H1 (cell line): ENCODE measurements around the gene RHOU. TPM values are rescaled to one million over a fixed set of nuclear protein-coding genes. Genes with fewer than 3 reads are reported as not detected.

Experiments
- CTCF ChIA-PET: fragments of 300-600 bp; sonication (Branson Sonifier 250); formaldehyde crosslinking; loops from one replicate; lab custom pipeline; 2021; ENCODE audit not compliant: partially characterized antibody; lab: Charles Lee
- POLR2A ChIA-PET: fragments of 300-600 bp; sonication (Branson Sonifier 250); formaldehyde crosslinking; loops from one replicate; lab custom pipeline; 2021; ENCODE audit warnings: inconsistent platforms; ENCODE audit not compliant: partially characterized antibody; lab: Charles Lee
- DNase-seq, 2 experiments: peaks; one replicate each; pipeline versions ENCODE4 v3.0.0 to v3.0.0-alpha.2; 2010 to 2022; ENCODE audit warnings: low spot score in 2 of 2, low read depth in 1 of 2, mixed read lengths in 1 of 2
- FAIRE-seq: peaks from 2 replicates; lab custom pipeline; 2011; peaks lifted over from hg19 to GRCh38; lab: Jason Lieb, UNC
- H2AFZ ChIP-seq: 2 replicates; pipeline ENCODE4 v1.8.1; 2012; ENCODE audit warnings: low read length, inconsistent platforms
- H2AK5ac ChIP-seq: 2 replicates; pipeline ENCODE4 v1.6.1; 2013; ENCODE audit warnings: low read depth, low read length
- H2BK120ac ChIP-seq: replicated peaks from 2 replicates; pipeline ENCODE3; 2013; ENCODE audit warnings: low read depth, low read length, inconsistent platforms
- H2BK12ac ChIP-seq: 2 replicates; pipeline ENCODE4 v1.6.1; 2013; ENCODE audit warnings: low read depth, low read length
- H2BK15ac ChIP-seq: 2 replicates; pipeline ENCODE4 v1.6.1; 2013; ENCODE audit warnings: low read length
- H2BK20ac ChIP-seq: 2 replicates; pipeline ENCODE4 v1.6.1; 2013; ENCODE audit warnings: low read length
- H2BK5ac ChIP-seq: 2 replicates; pipeline ENCODE4 v1.6.1; 2013; ENCODE audit warnings: low read depth, low read length
- H3K14ac ChIP-seq: 2 replicates; pipeline ENCODE4 v1.6.1; 2013; ENCODE audit warnings: inconsistent platforms; ENCODE audit not compliant: insufficient read length
- H3K18ac ChIP-seq: 2 replicates; pipeline ENCODE4 v1.6.1; 2013; ENCODE audit warnings: low read length; ENCODE audit errors: extremely low read depth
- H3K23ac ChIP-seq: 2 replicates; pipeline ENCODE4 v1.6.1; 2013; ENCODE audit warnings: inconsistent platforms; ENCODE audit not compliant: insufficient read length
- H3K23me2 ChIP-seq: 2 replicates; pipeline ENCODE4 v1.6.1; 2013; ENCODE audit warnings: low read depth, low read length
- H3K27ac ChIP-seq: 2 replicates; pipeline ENCODE4 v1.6.1; 2011; ENCODE audit warnings: low read depth, low read length, inconsistent platforms
- H3K27me3 ChIP-seq, 4 experiments: replicated peaks in 1 of 4; 1 replicate in 1 of 4; 2 replicates in 3 of 4; pipeline versions ENCODE4 v1.6.1 to v1.8.1; 2011 to 2013; ENCODE audit warnings: low read length in 3 of 4, mild to moderate bottlenecking in 3 of 4, inconsistent platforms in 2 of 4, mixed read lengths in 2 of 4, moderate library complexity in 1 of 4; ENCODE audit not compliant: control insufficient read depth in 3 of 4, insufficient read depth in 3 of 4; ENCODE audit errors: extremely low read depth in 1 of 4
- H3K36me3 ChIP-seq, 4 experiments: 2 replicates each; pipeline versions ENCODE4 v1.6.1 to v1.8.1; 2011 to 2013; ENCODE audit warnings: mild to moderate bottlenecking in 4 of 4, low read length in 3 of 4, moderate library complexity in 2 of 4, control low read depth in 1 of 4, inconsistent platforms in 1 of 4; ENCODE audit not compliant: insufficient read depth in 4 of 4, control insufficient read depth in 2 of 4
- H3K4ac ChIP-seq: replicated peaks from 2 replicates; pipeline ENCODE3; 2013; ENCODE audit warnings: low read length, low read depth, mixed read lengths, inconsistent platforms; ENCODE audit not compliant: insufficient read length
- H3K4me1 ChIP-seq, 4 experiments: replicated peaks in 1 of 4; 1 replicate in 1 of 4; 2 replicates in 3 of 4; pipeline versions ENCODE4 v1.6.1 to v1.8.1; 2011 to 2013; ENCODE audit warnings: low read length in 3 of 4, inconsistent platforms in 2 of 4, mixed read lengths in 1 of 4; ENCODE audit not compliant: insufficient read depth in 4 of 4, control insufficient read depth in 3 of 4
- H3K4me2 ChIP-seq, 2 experiments: 2 replicates each; pipeline versions ENCODE4 v1.6.1 to v1.8.1; 2011 to 2013; ENCODE audit warnings: low read depth in 2 of 2, low read length in 2 of 2, control low read depth in 1 of 2, inconsistent platforms in 1 of 2, mild to moderate bottlenecking in 1 of 2; ENCODE audit not compliant: insufficient read depth in 1 of 2
- H3K4me3 ChIP-seq, 4 experiments: fragments of 200-600, 300-600 bp in 1 of 4; sonication (generic), shearing (Covaris generic), sonication (Bioruptor Twin) in 1 of 4; 2 replicates each; pipeline versions ENCODE4 v1.5.1 to v1.8.1; 2011 to 2016; ENCODE audit warnings: low read length in 4 of 4, low read depth in 3 of 4, control low read depth in 2 of 4, inconsistent platforms in 2 of 4, mild to moderate bottlenecking in 2 of 4, mixed read lengths in 1 of 4, moderate library complexity in 1 of 4; ENCODE audit not compliant: insufficient read depth in 2 of 4; ENCODE audit errors: extremely low read depth in 1 of 4
- H3K56ac ChIP-seq: replicated peaks from 2 replicates; pipeline ENCODE3; 2013; ENCODE audit warnings: low read depth, mild to moderate bottlenecking, mixed read lengths, low read length, inconsistent platforms; ENCODE audit not compliant: insufficient read length
- H3K79me1 ChIP-seq: 2 replicates; pipeline ENCODE4 v1.6.1; 2013; ENCODE audit warnings: low read depth, low read length, control low read depth
- H3K79me2 ChIP-seq, 2 experiments: 2 replicates each; pipeline versions ENCODE4 v1.6.1 to v1.8.1; 2012 to 2013; ENCODE audit warnings: low read length in 2 of 2, mild to moderate bottlenecking in 2 of 2, inconsistent platforms in 1 of 2; ENCODE audit not compliant: insufficient read depth in 2 of 2, control insufficient read depth in 1 of 2
- H3K9ac ChIP-seq, 4 experiments: replicated peaks in 1 of 4; 1 replicate in 1 of 4; 2 replicates in 3 of 4; pipeline versions ENCODE4 v1.6.1 to v1.8.1; 2011 to 2013; ENCODE audit warnings: low read depth in 3 of 4, low read length in 3 of 4, control low read depth in 2 of 4, mild to moderate bottlenecking in 2 of 4, moderate library complexity in 2 of 4, inconsistent platforms in 1 of 4; ENCODE audit errors: extremely low read depth in 1 of 4
- H3K9me3 ChIP-seq, 2 experiments: 2 replicates each; pipeline versions ENCODE4 v1.6.1 to v1.8.1; 2012 to 2013; ENCODE audit warnings: mild to moderate bottlenecking in 2 of 2, moderate library complexity in 2 of 2, control low read depth in 1 of 2, inconsistent platforms in 1 of 2, low read depth in 1 of 2, low read length in 1 of 2, mixed read lengths in 1 of 2; ENCODE audit not compliant: insufficient read depth in 2 of 2
- H4K20me1 ChIP-seq, 2 experiments: replicated peaks in 1 of 2; 2 replicates each; pipeline versions ENCODE3 to v1.8.1; 2011 to 2013; ENCODE audit warnings: inconsistent platforms in 2 of 2, low read length in 2 of 2, mild to moderate bottlenecking in 1 of 2; ENCODE audit not compliant: insufficient read depth in 2 of 2, control insufficient read depth in 1 of 2
- H4K5ac ChIP-seq: 2 replicates; pipeline ENCODE4 v1.6.1; 2013; ENCODE audit warnings: low read length, low read depth, mixed read lengths, inconsistent platforms; ENCODE audit not compliant: insufficient read length
- H4K8ac ChIP-seq: 2 replicates; pipeline ENCODE4 v1.8.0; 2013; ENCODE audit warnings: mild to moderate bottlenecking, moderate library complexity, low read length, inconsistent platforms; ENCODE audit not compliant: insufficient read depth; ENCODE audit errors: extremely low read depth
- H4K91ac ChIP-seq: replicated peaks from 2 replicates; pipeline ENCODE3; 2013; ENCODE audit warnings: low read length, mixed read lengths, inconsistent platforms; ENCODE audit not compliant: insufficient read length
- ASH2L ChIP-seq: fragments of 200-600, 300-600 bp; sonication (generic); IDR thresholded peaks from one replicate; pipeline ENCODE4 v1.7.1; 2017; ENCODE audit warnings: low read length
- BCL11A ChIP-seq, 2 experiments: IDR thresholded peaks; one replicate each; pipeline ENCODE4 v1.6.1; 2011; ENCODE audit warnings: low read depth in 2 of 2, low read length in 2 of 2, mild to moderate bottlenecking in 2 of 2
- BRCA1 ChIP-seq: IDR thresholded peaks from 2 replicates; pipeline ENCODE4 v1.6.1; 2012; ENCODE audit warnings: low read depth, low read length, improper control_type of control experiment
- CEBPB ChIP-seq: IDR thresholded peaks from 2 replicates; pipeline ENCODE4 v1.6.1; 2012; ENCODE audit warnings: low read depth, low read length
- CHD1 ChIP-seq: IDR thresholded peaks from 2 replicates; pipeline ENCODE4 v1.6.1; 2012; ENCODE audit warnings: low read depth, low read length, improper control_type of control experiment
- JUN ChIP-seq: IDR thresholded peaks from 2 replicates; pipeline ENCODE4 v1.6.1; 2011; ENCODE audit warnings: low read depth, mild to moderate bottlenecking, improper control_type of control experiment, low read length
- KDM4A ChIP-seq: IDR thresholded peaks from one replicate; pipeline ENCODE4 v1.7.1; 2012; ENCODE audit warnings: low read depth, mild to moderate bottlenecking, moderate library complexity, low read length, inconsistent platforms; ENCODE audit not compliant: severe bottlenecking
- MAFK ChIP-seq: IDR thresholded peaks from 2 replicates; pipeline ENCODE4 v1.6.1; 2012; ENCODE audit warnings: low read depth, mild to moderate bottlenecking, improper control_type of control experiment, low read length
- RFX5 ChIP-seq: IDR thresholded peaks from 2 replicates; pipeline ENCODE4 v1.6.1; 2011; ENCODE audit warnings: low read depth, low read length, improper control_type of control experiment, borderline replicate concordance
- SIRT6 ChIP-seq: IDR thresholded peaks from one replicate; pipeline ENCODE4 v1.7.1; 2012; ENCODE audit warnings: low read length, inconsistent platforms
- ZNF274 ChIP-seq: IDR thresholded peaks from 2 replicates; pipeline ENCODE4 v1.7.0; 2012; ENCODE audit warnings: low read length, borderline replicate concordance; ENCODE audit errors: extremely low read depth
- WGBS, 2 experiments: shearing (Covaris generic) in 1 of 2; methylation state at CpG; one replicate each; pipeline versions ENCODE4 v1.1.6 to v1.1.7; 2013 to 2015; ENCODE audit warnings: low lambda C conversion rate in 2 of 2, mixed read lengths in 2 of 2, inconsistent platforms in 1 of 2, low coverage in 1 of 2, missing lambda C conversion rate in 1 of 2; ENCODE audit not compliant: insufficient replicate concordance in 2 of 2, insufficient coverage in 1 of 2, insufficient read length in 1 of 2; ENCODE audit errors: extremely low coverage in 1 of 2, missing lambda C conversion rate in 1 of 2; 5-methylcytosine and 5-hydroxymethylcytosine counted together
- polyA plus RNA-seq, 7 experiments: library from polyadenylated mRNA; depleted of rRNA in 3 of 7; stranded (reverse) in 5 of 7; unstranded in 2 of 7; fragments of >200 nt in 5 of 7; fragments of 200-250 nt in 2 of 7; gene quantifications; 1 replicate in 5 of 7; 2 replicates in 1 of 7; 4 replicates in 1 of 7; pipeline versions ENCODE4 v1.2.1 to v1.2.3, GENCODE V29; 2011 to 2013; ENCODE audit warnings: missing spikeins in 2 of 7, mixed read lengths in 2 of 7
- total RNA-seq: library from RNA; stranded (reverse); fragmentation: NEBNext Ultra II Directional; extraction: Animal tissue kit (Norgen Biotek cat#: 25700); gene quantifications from 2 replicates; pipeline ENCODE4 v1.2.1, GENCODE V29; 2021

Gene RHOU
- total and polyA plus RNA-seq, 2 of the 8 experiments (the other 6 are each of a cell fraction or from before 2014, with no cell fraction given), result 3.0 to 3.4 TPM

DNA sequence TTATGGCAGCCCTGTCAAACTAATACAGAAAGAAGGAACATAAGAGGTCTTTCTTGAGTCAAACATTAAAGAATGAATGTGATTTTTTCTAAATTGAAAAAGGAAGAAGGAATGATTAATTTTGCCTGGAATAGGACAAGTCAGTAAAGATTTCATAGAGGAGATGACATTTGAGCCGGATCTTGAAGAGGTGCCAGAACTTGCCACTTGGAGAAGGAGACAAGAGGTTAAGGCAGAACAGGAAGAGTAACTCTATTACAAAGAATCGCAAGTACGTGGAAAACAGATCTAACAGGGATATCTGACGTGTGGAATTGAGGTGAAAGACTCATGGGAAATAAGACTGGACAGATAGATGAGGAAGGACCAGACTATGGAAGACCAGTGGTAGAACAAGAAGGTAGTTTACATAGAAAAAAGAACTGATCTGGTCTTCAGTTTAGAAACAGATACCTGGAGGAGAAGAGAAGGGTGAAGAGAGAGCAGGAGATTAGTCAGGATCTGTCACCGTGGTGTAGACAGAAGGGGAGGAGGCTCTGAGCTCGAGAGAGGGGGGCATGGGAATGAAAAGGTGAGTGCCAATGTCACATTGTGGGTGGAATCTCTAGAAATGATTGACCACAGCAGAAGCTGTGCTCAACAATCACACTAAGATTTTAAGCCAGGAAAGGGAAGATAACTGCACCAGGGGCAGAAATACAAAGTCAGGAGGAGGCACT, 32.5 kb downstream of the RHOU start:
- no peak overlapping the region for H3K14ac ChIP-seq
- no peak for FAIRE-seq
- no peak overlapping the region for H3K27ac ChIP-seq
- H3K4me3 ChIP-seq, result no peak overlapping the region
- ChIA-PET POLR2A (no interaction called here), CTCF (no interaction called here)
- WGBS, 2 experiments, result 86% methylated on average over 6 of the region's 6 CpGs; no CpG with 5 or more reads in 1 of the 2 experiments
- H3K4me2 ChIP-seq, result no peak overlapping the region
- no peaks in the 10 kb centered on the region for H3K23me2 ChIP-seq
- H2BK15ac ChIP-seq, result no peak overlapping the region
- no peak overlapping the region for H3K18ac ChIP-seq
- H2BK120ac ChIP-seq, result no peak overlapping the region
- H3K79me2 ChIP-seq, result no peaks in the 10 kb centered on the region
- no peak overlapping the region for H4K5ac ChIP-seq
- H3K23ac ChIP-seq, result no peak overlapping the region
- no peak overlapping the region for H2AFZ ChIP-seq
- no peaks in the 10 kb centered on the region for H4K20me1 ChIP-seq
- no peak overlapping the region for H4K91ac ChIP-seq
- H3K27me3 ChIP-seq, result no peaks in the 10 kb centered on the region
- no peak overlapping the region for H3K4ac ChIP-seq
- no peak overlapping the region for H2BK20ac ChIP-seq
- H3K56ac ChIP-seq, result no peak overlapping the region
- no peaks in the 10 kb centered on the region for H3K9me3 ChIP-seq
- H3K9ac ChIP-seq, result no peak overlapping the region
- H2BK5ac ChIP-seq, result no peak overlapping the region
- H2AK5ac ChIP-seq, result no peak overlapping the region
- no peak overlapping the region for H2BK12ac ChIP-seq
- H3K79me1 ChIP-seq, result no peaks in the 10 kb centered on the region
- DNase-seq, result no peak
- no peaks in the 10 kb centered on the region for H3K4me1 ChIP-seq
- no peaks in the 10 kb centered on the region for H3K36me3 ChIP-seq
- H4K8ac ChIP-seq, result no peak overlapping the region
- TF ChIP-seq ASH2L (no peak), CEBPB (no peak), KDM4A (no peak), SIRT6 (no peak), BCL11A (IDR thresholded peaks at IDR 0.05; ENCODE audit: low read depth in 2 of 2, low read length in 2 of 2) (no peak), ZNF274 (no peak), RFX5 (no peak), BRCA1 (no peak), MAFK (no peak), CHD1 (no peak), JUN (no peak)
